Activated CD4-positive, alpha-beta T cell treated with anti-CD3 and anti-CD28 coated beads, Interleukin-2, amount 50 U/mL, for 16 hours (primary cell): ENCODE data around the gene CBR3.

Source experiments
- DNase-seq: peaks from one replicate; pipeline ENCODE4 v3.0.0-alpha.2; 2020

The CBR3 gene

GRCh38 chr21:36156815-36157670 lies 22.2 kb downstream of the CBR3 start, which contains the start of gene DOP1B:
DOP1B (plus strand) TSS chr21:36156824; CDS start chr21:36164734, 7,910 bp downstream.
- DNase-seq = no peak

- DNase-seq = no peak
Observed at GRCh38 chr21:36159356-36159921, 24.6 kb downstream of the CBR3 start.

GRCh38 chr21:36160850-36161178 lies 25.9 kb downstream of the CBR3 start:
- no peak for DNase-seq

GRCh38 chr21:36162631-36163030 lies 27.8 kb downstream of the CBR3 start:
- DNase-seq = no peak

- no peak for DNase-seq
Observed at GRCh38 chr21:36163750-36164741, 29.2 kb downstream of the CBR3 start.

GRCh38 chr21:36165356-36165755 lies 30.5 kb downstream of the CBR3 start:
- no peak for DNase-seq

- DNase-seq = no peak
Observed at GRCh38 chr21:36166705-36167104, 31.8 kb downstream of the CBR3 start.

GRCh38 chr21:36167541-36167940 lies 32.7 kb downstream of the CBR3 start:
- no peak for DNase-seq

- no peak for DNase-seq
Observed at GRCh38 chr21:36169470-36170128, 34.7 kb downstream of the CBR3 start.

GRCh38 chr21:36170823-36171222 lies 35.9 kb downstream of the CBR3 start:
- DNase-seq = no peak

- DNase-seq = no peak
Observed at GRCh38 chr21:36171336-36171735, 36.5 kb downstream of the CBR3 start.

- DNase-seq = no peak
Observed at GRCh38 chr21:36171741-36172331, 37.0 kb downstream of the CBR3 start.

- DNase-seq = no peak
Observed at GRCh38 chr21:36174780-36175179, 39.9 kb downstream of the CBR3 start.

GRCh38 chr21:36175771-36176565 lies 41.1 kb downstream of the CBR3 start:
- no peak for DNase-seq

- no peak for DNase-seq
Observed at GRCh38 chr21:36178349-36178748, 43.5 kb downstream of the CBR3 start.

GRCh38 chr21:36179145-36179544 lies 44.3 kb downstream of the CBR3 start:
- no peak for DNase-seq

- no peak for DNase-seq
Observed at GRCh38 chr21:36180963-36181362, 46.1 kb downstream of the CBR3 start.

GRCh38 chr21:36183144-36183795 lies 48.4 kb downstream of the CBR3 start:
- no peak for DNase-seq

- DNase-seq = no peak
Observed at GRCh38 chr21:36184545-36184944, 49.7 kb downstream of the CBR3 start.

GRCh38 chr21:36185523-36185922 lies 50.6 kb downstream of the CBR3 start:
- no peak for DNase-seq

GRCh38 chr21:36186081-36186480 lies 51.2 kb downstream of the CBR3 start:
- no peak for DNase-seq
